OCI-LY1 (cell line): Measurements from ENCODE around the gene OLFM3.

Experiments used
- H2AFZ ChIP-seq: fragments of 200-600 bp; sonication (generic), shearing (Covaris generic); 2 replicates; pipeline ENCODE4 v1.6.0; 2014; ENCODE audit warnings: antibody characterized with exemption, mild to moderate bottlenecking, low read length
- H3F3A ChIP-seq: fragments of 200-600 bp; sonication (generic), shearing (Covaris generic); 2 replicates; pipeline ENCODE4 v1.6.0; 2014; ENCODE audit warnings: mild to moderate bottlenecking, antibody characterized with exemption, low read length, moderate library complexity; ENCODE audit not compliant: insufficient read depth
- H3K27ac ChIP-seq: fragments of 200-600 bp; sonication (generic); 2 replicates; pipeline ENCODE4 v1.5.1; 2014; ENCODE audit warnings: low read length, mixed run types, mild to moderate bottlenecking, low read depth; ENCODE audit not compliant: poor library complexity, severe bottlenecking
- H3K27me3 ChIP-seq: fragments of 200-600 bp; sonication (generic); 2 replicates; pipeline ENCODE4 v1.6.0; 2014; ENCODE audit warnings: antibody characterized with exemption, mild to moderate bottlenecking, low read length, moderate library complexity; ENCODE audit not compliant: insufficient read depth
- H3K36me3 ChIP-seq: fragments of 200-600 bp; sonication (generic); 2 replicates; pipeline ENCODE4 v1.6.1; 2014; ENCODE audit warnings: mild to moderate bottlenecking, antibody characterized with exemption, low read length, moderate library complexity, mixed read lengths; ENCODE audit not compliant: insufficient read depth
- H3K4me1 ChIP-seq: fragments of 200-600 bp; sonication (generic); 2 replicates; pipeline ENCODE4 v1.5.1; 2014; ENCODE audit warnings: mild to moderate bottlenecking, low read length, moderate library complexity; ENCODE audit not compliant: insufficient read depth, severe bottlenecking
- H3K4me2 ChIP-seq: fragments of 200-600 bp; sonication (generic), shearing (Covaris generic); 2 replicates; pipeline ENCODE4 v1.6.1; 2014; ENCODE audit warnings: low read length
- H3K4me3 ChIP-seq: fragments of 200-600 bp; sonication (generic); 2 replicates; pipeline ENCODE4 v1.5.1; 2014; ENCODE audit warnings: low read length, low read depth, mild to moderate bottlenecking, mixed read lengths; ENCODE audit not compliant: poor library complexity, severe bottlenecking
- H3K79me2 ChIP-seq: fragments of 200-600 bp; shearing (Covaris generic); 2 replicates; pipeline ENCODE4 v1.6.1; 2016; ENCODE audit warnings: mixed run types, low read length, mixed read lengths; ENCODE audit not compliant: insufficient read depth
- H3K9ac ChIP-seq: fragments of 200-600 bp; sonication (generic), shearing (Covaris generic); 2 replicates; pipeline ENCODE4 v1.6.1; 2014; ENCODE audit warnings: mild to moderate bottlenecking, low read length, mixed read lengths
- H3K9me2 ChIP-seq: fragments of 200-600 bp; sonication (generic), shearing (Covaris generic); 2 replicates; pipeline ENCODE4 v1.6.1; 2014; ENCODE audit warnings: low read depth, mild to moderate bottlenecking, low read length, mixed read lengths
- H3K9me3 ChIP-seq: fragments of 200-600 bp; shearing (Covaris generic); 2 replicates; pipeline ENCODE4 v1.6.1; 2014; ENCODE audit warnings: low read length, mixed read lengths
- H4K20me1 ChIP-seq: fragments of 200-600 bp; sonication (generic), shearing (Covaris generic); 2 replicates; pipeline ENCODE4 v1.6.0; 2016; ENCODE audit warnings: mild to moderate bottlenecking, low read length; ENCODE audit not compliant: insufficient read depth
- EZH2 ChIP-seq: fragments of 200-600 bp; sonication (generic), shearing (Covaris generic); IDR thresholded peaks from 2 replicates; pipeline ENCODE4 v1.8.0; 2017; ENCODE audit warnings: borderline replicate concordance, mixed run types, mild to moderate bottlenecking, antibody characterized with exemption, low read length, moderate library complexity, mixed read lengths
- TF ChIP-seq, protein P1 (sequence below): fragments of 200-600 bp; sonication (generic), shearing (Covaris generic); IDR thresholded peaks from 2 replicates; pipeline ENCODE4 v1.5.1; 2017; ENCODE audit warnings: mild to moderate bottlenecking, antibody characterized with exemption, low read length, moderate library complexity, mixed read lengths

OLFM3 gene

DNA sequence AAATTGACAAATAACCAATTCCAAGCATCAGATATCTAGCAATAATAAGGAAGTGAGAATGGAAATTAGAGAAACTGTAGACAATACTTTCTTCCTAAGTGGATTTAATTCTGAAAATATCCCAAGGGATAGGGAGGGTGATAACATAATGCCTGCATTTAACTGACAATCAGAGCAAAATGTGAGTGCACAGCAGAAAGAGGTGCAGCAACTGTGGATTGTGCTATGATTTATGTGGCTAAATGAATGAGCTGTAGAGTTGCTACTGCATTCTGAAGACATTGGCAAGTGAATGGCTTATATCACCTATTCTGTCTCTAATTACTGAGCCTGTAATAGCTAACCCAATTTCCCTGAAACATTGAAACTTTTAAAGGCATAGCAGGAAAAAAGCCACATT lies 39.0 kb downstream of the OLFM3 start:
- Histone ChIP-seq H3K27ac (no peak overlapping the region), H4K20me1 (no peaks in the 10 kb centered on the region), H3K4me1 (no peaks in the 10 kb centered on the region), H3K4me2 (no peak overlapping the region), H3K9me2 (no peaks in the 10 kb centered on the region), H3K27me3 (no peaks in the 10 kb centered on the region), H3K36me3 (no peaks in the 10 kb centered on the region), H3K4me3 (no peak overlapping the region), H3F3A (no peaks in the 10 kb centered on the region), H3K79me2 (no peaks in the 10 kb centered on the region), H3K9ac (no peak overlapping the region), H2AFZ (no peak overlapping the region), H3K9me3 (no peaks in the 10 kb centered on the region)
- no peak for TF ChIP-seq EZH2
- TF ChIP-seq, protein P1, sequence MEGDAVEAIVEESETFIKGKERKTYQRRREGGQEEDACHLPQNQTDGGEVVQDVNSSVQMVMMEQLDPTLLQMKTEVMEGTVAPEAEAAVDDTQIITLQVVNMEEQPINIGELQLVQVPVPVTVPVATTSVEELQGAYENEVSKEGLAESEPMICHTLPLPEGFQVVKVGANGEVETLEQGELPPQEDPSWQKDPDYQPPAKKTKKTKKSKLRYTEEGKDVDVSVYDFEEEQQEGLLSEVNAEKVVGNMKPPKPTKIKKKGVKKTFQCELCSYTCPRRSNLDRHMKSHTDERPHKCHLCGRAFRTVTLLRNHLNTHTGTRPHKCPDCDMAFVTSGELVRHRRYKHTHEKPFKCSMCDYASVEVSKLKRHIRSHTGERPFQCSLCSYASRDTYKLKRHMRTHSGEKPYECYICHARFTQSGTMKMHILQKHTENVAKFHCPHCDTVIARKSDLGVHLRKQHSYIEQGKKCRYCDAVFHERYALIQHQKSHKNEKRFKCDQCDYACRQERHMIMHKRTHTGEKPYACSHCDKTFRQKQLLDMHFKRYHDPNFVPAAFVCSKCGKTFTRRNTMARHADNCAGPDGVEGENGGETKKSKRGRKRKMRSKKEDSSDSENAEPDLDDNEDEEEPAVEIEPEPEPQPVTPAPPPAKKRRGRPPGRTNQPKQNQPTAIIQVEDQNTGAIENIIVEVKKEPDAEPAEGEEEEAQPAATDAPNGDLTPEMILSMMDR = no peak

GRCh38 chr1:101953623-101954022 lies 43.1 kb downstream of the OLFM3 start:
- no peaks in the 10 kb centered on the region for H3K9me2 ChIP-seq
- no peak overlapping the region for H3K4me3 ChIP-seq
- no peaks in the 10 kb centered on the region for H3K27me3 ChIP-seq
- no peaks in the 10 kb centered on the region for H3K4me1 ChIP-seq
- H3K79me2 ChIP-seq = no peaks in the 10 kb centered on the region
- H4K20me1 ChIP-seq = no peaks in the 10 kb centered on the region
- no peak for TF ChIP-seq EZH2
- TF ChIP-seq, protein P1 = no peak
- H3K4me2 ChIP-seq = no peak overlapping the region
- H3K36me3 ChIP-seq = no peaks in the 10 kb centered on the region
- no peaks in the 10 kb centered on the region for H3F3A ChIP-seq
- no peak overlapping the region for H3K27ac ChIP-seq
- no peak overlapping the region for H2AFZ ChIP-seq
- no peaks in the 10 kb centered on the region for H3K9me3 ChIP-seq
- H3K9ac ChIP-seq = no peak overlapping the region

DNA sequence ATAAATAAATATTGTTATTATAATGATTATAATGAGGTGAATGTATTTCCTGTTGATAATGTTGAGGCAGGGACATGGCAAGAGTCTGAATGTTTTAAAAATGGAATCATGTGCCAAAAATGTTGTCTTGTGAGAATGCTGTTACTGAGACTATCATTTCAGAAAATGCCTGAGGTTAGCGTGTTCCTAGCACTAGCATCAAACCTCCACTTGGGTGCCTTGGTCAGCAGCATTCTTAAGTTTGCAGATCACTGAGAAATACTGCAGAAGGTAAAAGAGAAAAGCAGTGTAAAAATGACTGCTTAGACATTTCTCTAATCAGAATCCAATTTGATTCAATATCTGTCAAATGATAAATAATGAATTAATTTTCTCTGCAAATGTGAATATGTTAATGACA lies 50.8 kb downstream of the OLFM3 start:
- Histone ChIP-seq H3K27me3 (no peaks in the 10 kb centered on the region), H4K20me1 (no peaks in the 10 kb centered on the region), H3K79me2 (no peaks in the 10 kb centered on the region), H3K9me2 (no peaks in the 10 kb centered on the region), H3K9me3 (no peaks in the 10 kb centered on the region), H2AFZ (no peak overlapping the region), H3K4me1 (no peaks in the 10 kb centered on the region), H3K36me3 (no peaks in the 10 kb centered on the region), H3K9ac (no peak overlapping the region), H3F3A (no peaks in the 10 kb centered on the region), H3K4me3 (no peak overlapping the region), H3K4me2 (no peak overlapping the region), H3K27ac (no peak overlapping the region)
- TF ChIP-seq, protein P1 = no peak
- TF ChIP-seq EZH2 = no peak
